Astrocyte of the spinal cord (primary cell): ENCODE results near the gene CEP83.
A peak's percentile ranks its signal among the peaks of the same experiment; 100 is the strongest.
"Not testable (repeated sequence)": the region's sequence is repeated elsewhere in the genome, so short reads cannot be mapped to it uniquely, and the experiment has no call there.

Experiments
- DNase-seq: peaks from one replicate; pipeline ENCODE4 v3.0.0; 2011; ENCODE audit warnings: low read depth, low spot score
- H3K4me3 ChIP-seq: 2 replicates; pipeline ENCODE4 v1.5.1; 2011; ENCODE audit warnings: low read depth, mild to moderate bottlenecking, low read length, moderate library complexity
- in situ Hi-C: cut with HindIII; loops from 2 replicates; pipeline ENCODE4 v1.10.0; 2017; ENCODE audit warnings: low sequenced_read_pairs
- TF ChIP-seq, protein P1 (sequence below): IDR thresholded peaks from 2 replicates; pipeline ENCODE4 v1.5.1; 2012; ENCODE audit warnings: low read depth, mild to moderate bottlenecking, low read length, inconsistent platforms

Gene CEP83

DNA sequence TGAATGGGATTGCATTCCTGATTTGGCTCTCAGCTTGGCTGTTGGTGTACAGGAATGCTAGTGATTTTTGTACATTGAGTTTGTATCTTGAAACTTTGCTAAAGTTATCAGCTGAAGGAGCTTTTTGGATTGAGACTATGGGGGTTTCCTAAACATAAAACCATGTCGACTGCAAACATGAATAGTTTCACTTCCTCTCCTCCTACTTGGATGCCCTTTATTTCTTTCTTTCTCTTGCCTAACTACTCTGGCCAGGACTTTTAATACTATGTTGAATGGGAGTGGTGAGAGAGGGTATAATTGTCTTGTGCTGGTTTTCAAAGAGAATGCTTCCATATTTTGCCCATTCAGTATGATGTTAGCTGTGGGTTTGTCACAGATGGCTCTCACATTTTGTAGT lies 141.5 kb downstream of the CEP83 start:
- no peak overlapping the region for H3K4me3 ChIP-seq
- DNase-seq = no peak
- TF ChIP-seq, protein P1, sequence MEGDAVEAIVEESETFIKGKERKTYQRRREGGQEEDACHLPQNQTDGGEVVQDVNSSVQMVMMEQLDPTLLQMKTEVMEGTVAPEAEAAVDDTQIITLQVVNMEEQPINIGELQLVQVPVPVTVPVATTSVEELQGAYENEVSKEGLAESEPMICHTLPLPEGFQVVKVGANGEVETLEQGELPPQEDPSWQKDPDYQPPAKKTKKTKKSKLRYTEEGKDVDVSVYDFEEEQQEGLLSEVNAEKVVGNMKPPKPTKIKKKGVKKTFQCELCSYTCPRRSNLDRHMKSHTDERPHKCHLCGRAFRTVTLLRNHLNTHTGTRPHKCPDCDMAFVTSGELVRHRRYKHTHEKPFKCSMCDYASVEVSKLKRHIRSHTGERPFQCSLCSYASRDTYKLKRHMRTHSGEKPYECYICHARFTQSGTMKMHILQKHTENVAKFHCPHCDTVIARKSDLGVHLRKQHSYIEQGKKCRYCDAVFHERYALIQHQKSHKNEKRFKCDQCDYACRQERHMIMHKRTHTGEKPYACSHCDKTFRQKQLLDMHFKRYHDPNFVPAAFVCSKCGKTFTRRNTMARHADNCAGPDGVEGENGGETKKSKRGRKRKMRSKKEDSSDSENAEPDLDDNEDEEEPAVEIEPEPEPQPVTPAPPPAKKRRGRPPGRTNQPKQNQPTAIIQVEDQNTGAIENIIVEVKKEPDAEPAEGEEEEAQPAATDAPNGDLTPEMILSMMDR = no peak
- in situ Hi-C loops = no loop called here

DNA sequence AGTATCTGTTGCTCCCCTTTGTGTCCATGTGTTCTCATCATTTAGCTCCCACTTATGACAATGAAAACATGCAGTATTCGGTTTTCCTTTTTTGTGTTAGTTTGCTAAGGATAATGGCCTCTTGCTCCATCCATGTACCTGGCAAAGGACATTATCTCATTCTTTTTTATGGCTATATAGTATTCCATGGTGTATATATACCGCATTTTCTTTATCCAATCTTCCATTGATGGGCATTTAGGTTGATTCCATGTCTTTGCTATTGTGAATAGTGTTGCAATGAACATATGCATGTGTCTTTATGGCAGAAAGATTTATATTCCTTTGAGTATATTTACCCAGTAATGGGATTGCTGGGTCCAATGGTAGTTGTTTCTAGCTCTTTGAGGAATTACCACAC lies 143.1 kb downstream of the CEP83 start:
- H3K4me3 ChIP-seq, DNase-seq, in situ Hi-C loops: not testable (repeated sequence)

DNA sequence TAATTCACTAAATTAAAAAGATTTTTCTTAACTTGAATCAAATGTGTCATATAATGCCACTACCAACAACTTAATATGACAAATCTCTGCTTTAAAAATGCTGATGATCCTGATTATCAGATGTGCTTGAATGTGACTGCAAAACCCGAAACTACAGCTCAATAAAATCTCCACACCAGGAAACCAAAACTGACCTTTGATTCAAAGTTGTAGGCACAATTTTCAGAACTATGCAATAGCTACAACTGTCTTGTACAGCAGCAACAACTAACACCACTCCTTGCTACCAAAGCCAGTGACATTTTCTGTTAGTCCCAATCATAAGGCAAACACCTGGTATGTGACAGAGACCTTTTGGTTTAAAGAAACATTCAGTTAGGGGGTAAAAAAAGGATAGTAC lies 147.3 kb downstream of the CEP83 start:
- in situ Hi-C loops = no loop called here
- no peak overlapping the region for H3K4me3 ChIP-seq
- TF ChIP-seq, protein P1 = no peak
- DNase-seq = no peak

DNA sequence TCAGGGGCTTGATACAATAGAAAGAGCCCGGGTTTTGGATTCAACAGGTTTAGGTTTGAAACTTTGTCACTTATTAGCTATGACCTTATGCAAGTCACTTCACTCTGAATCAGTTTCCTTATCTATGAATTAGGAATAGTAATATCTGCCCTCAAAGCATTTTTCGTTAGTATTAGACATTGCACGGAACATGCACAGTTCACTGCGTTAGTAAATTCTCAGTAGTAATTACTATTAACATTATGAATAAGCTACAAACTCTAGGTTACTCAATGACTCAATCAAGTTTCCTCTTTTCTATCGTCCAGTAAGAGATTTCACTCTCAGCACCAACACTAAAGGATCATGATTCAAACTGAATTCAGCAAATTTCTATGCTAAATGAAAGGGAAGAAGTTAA lies 150.3 kb downstream of the CEP83 start:
- in situ Hi-C loops = no loop called here
- no peak overlapping the region for H3K4me3 ChIP-seq
- DNase-seq = no peak
- TF ChIP-seq, protein P1 = no peak

DNA sequence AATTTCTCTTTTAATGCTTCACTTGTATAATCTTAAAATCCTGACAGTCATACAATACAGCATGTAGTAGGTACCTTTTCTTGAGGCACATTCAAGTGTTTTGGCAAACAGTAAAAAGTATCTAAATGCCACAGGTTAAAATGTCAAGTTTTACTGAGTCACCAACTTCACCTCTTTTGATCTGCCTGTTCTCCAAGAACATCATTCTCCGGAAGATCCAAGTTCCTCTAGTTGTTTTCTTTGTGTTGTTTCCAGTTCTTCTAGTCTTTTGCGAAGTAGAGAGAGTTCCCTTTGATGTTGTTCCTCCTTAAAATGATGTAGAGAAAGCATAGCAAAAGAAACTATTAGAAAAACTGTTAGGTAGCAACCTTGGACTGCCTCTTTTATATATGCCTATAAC lies 151.1 kb downstream of the CEP83 start:
- DNase-seq = peak; percentile 79

DNA sequence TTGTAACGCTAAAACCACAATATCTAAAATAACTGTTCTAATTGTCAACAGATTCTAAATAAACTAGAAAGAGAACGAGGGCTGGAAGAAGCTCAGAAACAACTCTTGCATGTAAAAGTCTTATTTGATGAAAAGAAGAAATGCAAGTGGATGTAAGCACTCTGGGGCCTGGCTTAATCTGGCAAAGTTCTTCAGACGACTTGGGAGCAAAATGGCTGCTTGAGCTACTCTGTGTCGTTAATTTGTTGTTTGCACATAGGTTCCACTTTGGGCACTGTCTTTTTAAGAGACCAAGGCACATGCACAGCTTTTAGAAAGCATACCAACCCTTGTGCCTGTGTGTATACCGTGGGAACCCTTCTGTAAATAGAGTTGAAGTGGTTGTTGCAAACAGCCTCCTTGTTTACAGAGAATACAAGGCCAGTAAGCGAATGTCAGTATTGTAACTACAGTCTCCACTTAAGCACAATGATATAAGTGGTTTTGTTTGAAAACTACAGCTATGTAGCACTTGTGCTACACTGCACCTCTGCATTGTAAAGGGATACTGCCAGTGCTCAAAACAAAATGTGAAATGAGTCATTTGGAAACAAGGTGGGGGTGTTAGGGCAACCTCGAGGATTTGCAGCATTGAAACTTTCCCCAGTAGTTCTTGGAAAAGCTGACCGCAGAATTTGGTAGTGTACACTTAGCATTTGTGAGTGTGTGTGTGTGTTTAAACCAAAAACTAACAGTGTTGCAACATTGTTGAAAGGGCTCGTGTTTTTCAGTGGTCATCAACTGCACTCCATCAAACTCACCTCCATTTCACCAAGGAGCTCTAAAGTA lies 154.3 kb downstream of the CEP83 start:
- in situ Hi-C loops = no loop called here
- H3K4me3 ChIP-seq = no peak overlapping the region
- TF ChIP-seq, protein P1 = no peak
- DNase-seq = peak; percentile 66

More for the DNA sequence above, 151.1 kb downstream of the CEP83 start:
- no peak overlapping the region for H3K4me3 ChIP-seq
- in situ Hi-C loops = no loop called here
- TF ChIP-seq, protein P1 = no peak

DNA sequence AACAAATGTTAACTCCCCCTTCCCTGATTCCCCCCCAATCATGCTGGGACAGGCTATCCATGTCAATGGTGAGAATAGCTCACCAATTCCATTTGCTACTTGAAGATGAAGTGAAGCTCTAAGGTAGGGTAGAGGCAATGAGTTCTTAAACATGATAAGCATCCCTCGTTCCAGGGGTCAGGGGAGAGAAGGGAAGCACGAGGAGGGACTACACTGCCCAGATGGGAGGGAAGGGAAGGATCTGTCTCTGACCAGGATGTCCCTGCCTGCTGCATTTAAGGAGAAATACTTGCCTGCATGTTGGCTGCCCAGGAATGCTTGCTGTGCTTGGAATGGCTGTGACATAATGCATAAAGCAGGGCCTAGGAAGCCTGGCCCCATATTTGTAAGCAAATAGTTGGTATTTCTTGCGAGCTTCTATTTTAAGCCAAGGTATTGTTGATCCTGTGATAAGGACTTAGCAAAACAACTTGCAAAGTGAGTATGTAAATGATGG lies 155.1 kb downstream of the CEP83 start:
- TF ChIP-seq, protein P1 = no peak
- peak; percentile 55 for DNase-seq
- in situ Hi-C loops = no loop called here
- no peak overlapping the region for H3K4me3 ChIP-seq
